ENCODE results near the gene PLET1. TPM values are rescaled to one million over a fixed set of nuclear protein-coding genes. Genes with fewer than 3 reads are reported as not detected.
A peak's percentile ranks its signal among the peaks of the same experiment; 100 is the strongest.

PLET1 gene
- total RNA-seq, 3 donors from 2014 or later (not counting 1 experiment from before 2014, with no cell fraction given), result not detected

GRCh38 chr11:112229746-112230433 lies 30.8 kb downstream of the PLET1 start:
- DNase-seq, result no peak
- Mint-ChIP-seq H3K36me3 (no peaks in the 10 kb centered on the region), H3K4me1 (peaks cover 20 to 30% of the 10 kb centered on the region in 2 donors), H3K27ac (no peak overlapping the region), H3K27me3 (ENCODE audit: low read depth in 2 of 2) (no peaks in the 10 kb centered on the region), H3K4me3 (peak overlapping the region; percentile 19), H3K9me3 (no peaks in the 10 kb centered on the region)
- TF ChIP-seq CTCF (IDR thresholded peaks at IDR 0.05), result no peak
- Histone ChIP-seq H3K27me3 (ENCODE audit: control insufficient read depth, insufficient read depth, low read length) (no peaks in the 10 kb centered on the region), H3K36me3 (ENCODE audit: control insufficient read depth, insufficient read depth, low read length) (peaks cover 37% of the 10 kb centered on the region), H3K4me3 (ENCODE audit: low read length) (no peak overlapping the region), H3K27ac (ENCODE audit: low read length) (no peak overlapping the region), H3K9me3 (ENCODE audit: control insufficient read depth, insufficient read depth, low read length) (no peaks in the 10 kb centered on the region), H3K4me1 (ENCODE audit: control insufficient read depth, insufficient read depth, low read length) (peaks cover 17% of the 10 kb centered on the region)
- ATAC-seq, result no peak
- 63% methylated on average over 3 of the region's 3 CpGs for whole genome bisulfite sequencing (ENCODE audit: insufficient coverage)
- intact Hi-C loops (cut with micrococcal nuclease), result loop anchor here (10.0 kb wide), 1 partner anchor 225 kb away; no protein-coding TSS in a partner anchor

GRCh38 chr11:112229159-112229558 lies 31.5 kb downstream of the PLET1 start:
- no peaks in the 10 kb centered on the region for H3K9me3 ChIP-seq (ENCODE audit: control insufficient read depth, insufficient read depth, low read length)
- intact Hi-C loops (cut with micrococcal nuclease), result loop anchor here (10.0 kb wide), 1 partner anchor 226 kb away; no protein-coding TSS in a partner anchor
- Mint-ChIP-seq H3K4me1 (peaks cover 20 to 30% of the 10 kb centered on the region in 2 donors), H3K9me3 (no peaks in the 10 kb centered on the region), H3K36me3 (no peaks in the 10 kb centered on the region), H3K4me3 (no peak overlapping the region), H3K27me3 (ENCODE audit: low read depth in 2 of 2) (no peaks in the 10 kb centered on the region), H3K27ac (no peak overlapping the region)
- H3K27me3 ChIP-seq (ENCODE audit: control insufficient read depth, insufficient read depth, low read length), result no peaks in the 10 kb centered on the region
- no peak overlapping the region for H3K27ac ChIP-seq (ENCODE audit: low read length)
- WGBS (ENCODE audit: insufficient coverage), result 89% methylated on average over 3 of the region's 7 CpGs
- ATAC-seq, result no peak
- DNase-seq, result no peak
- TF ChIP-seq CTCF (IDR thresholded peaks at IDR 0.05), result no peak
- H3K36me3 ChIP-seq (ENCODE audit: control insufficient read depth, insufficient read depth, low read length), result peaks cover 30% of the 10 kb centered on the region
- H3K4me1 ChIP-seq (ENCODE audit: control insufficient read depth, insufficient read depth, low read length), result peaks cover 17% of the 10 kb centered on the region
- no peak overlapping the region for H3K4me3 ChIP-seq (ENCODE audit: low read length)

- peaks cover 17% of the 10 kb centered on the region for H3K4me1 ChIP-seq (ENCODE audit: control insufficient read depth, insufficient read depth, low read length)
- no peak for ATAC-seq
- no peak for TF ChIP-seq CTCF (IDR thresholded peaks at IDR 0.05)
- peak overlapping the region in 1 of 2 donors; percentile 94 for H3K27ac Mint-ChIP-seq
- H3K4me1 Mint-ChIP-seq, result peaks cover 20 to 30% of the 10 kb centered on the region in 2 donors
- DNase-seq, result no peak
- no peaks in the 10 kb centered on the region for H3K27me3 ChIP-seq (ENCODE audit: control insufficient read depth, insufficient read depth, low read length)
- no peaks in the 10 kb centered on the region for H3K36me3 Mint-ChIP-seq
- H3K27ac ChIP-seq (ENCODE audit: low read length), result no peak overlapping the region
- no peaks in the 10 kb centered on the region for H3K9me3 ChIP-seq (ENCODE audit: control insufficient read depth, insufficient read depth, low read length)
- intact Hi-C loops (cut with micrococcal nuclease), result loop anchor here (10.0 kb wide), 1 partner anchor 226 kb away; no protein-coding TSS in a partner anchor
- no peak overlapping the region for H3K4me3 ChIP-seq (ENCODE audit: low read length)
- no peaks in the 10 kb centered on the region for H3K9me3 Mint-ChIP-seq
- peaks cover 26% of the 10 kb centered on the region for H3K36me3 ChIP-seq (ENCODE audit: control insufficient read depth, insufficient read depth, low read length)
- H3K4me3 Mint-ChIP-seq, result no peak overlapping the region
- WGBS (ENCODE audit: insufficient coverage), result 97% methylated on average over 2 of the region's 2 CpGs
- H3K27me3 Mint-ChIP-seq (ENCODE audit: low read depth in 2 of 2), result no peaks in the 10 kb centered on the region
Measured at GRCh38 chr11:112228706-112229105, 32.0 kb downstream of the PLET1 start.
